Brain microvascular endothelial cell (primary cell): ENCODE results near the gene SLC35G2.
A peak's percentile ranks its signal among the peaks of the same experiment; 100 is the strongest.
"Not testable (repeated sequence)": the region's sequence is repeated elsewhere in the genome, so short reads cannot be mapped to it uniquely, and the experiment has no call there.

ENCODE experiments used
- DNase-seq: peaks from one replicate; pipeline ENCODE4 v3.0.0-alpha.2; 2020
- H3K27ac ChIP-seq: fragments of 250-450 bp; sonication (Bioruptor Pico); 2 replicates; pipeline ENCODE4 v1.5.1; 2020; ENCODE audit warnings: mild to moderate bottlenecking, moderate library complexity
- H3K27me3 ChIP-seq: fragments of 250-450 bp; sonication (Bioruptor Pico); replicated peaks from 2 replicates; pipeline ENCODE4 v1.5.1; 2020; ENCODE audit warnings: mild to moderate bottlenecking
- H3K36me3 ChIP-seq: fragments of 250-450 bp; sonication (Bioruptor Pico); replicated peaks from 2 replicates; pipeline ENCODE4 v1.5.1; 2020; ENCODE audit warnings: mild to moderate bottlenecking
- H3K4me3 ChIP-seq: 2 replicates; pipeline ENCODE4 v1.5.1; 2011; ENCODE audit warnings: low read depth, mild to moderate bottlenecking, control low read depth, low read length, moderate library complexity
- CTCF ChIP-seq: IDR thresholded peaks from 2 replicates; pipeline ENCODE4 v1.5.1; 2011; ENCODE audit warnings: low read depth, mild to moderate bottlenecking, moderate library complexity, low read length, control low read depth, inconsistent platforms; ENCODE audit errors: missing control alignments
- in situ Hi-C: cut with HindIII; loops from 2 replicates; pipeline ENCODE4 v1.10.0; 2017; ENCODE audit warnings: low sequenced_read_pairs, low pct_ligation_motif_present

SLC35G2 gene

GRCh38 chr3:136883967-136884720 lies 65.2 kb downstream of the SLC35G2 start:
- Histone ChIP-seq H3K4me3 (no peak overlapping the region), H3K36me3 (no peaks in the 10 kb centered on the region), H3K27me3 (no peaks in the 10 kb centered on the region), H3K27ac (no peak overlapping the region)
- DNase-seq: no peak
- no peak for TF ChIP-seq CTCF
- in situ Hi-C loops: no loop called here

DNA sequence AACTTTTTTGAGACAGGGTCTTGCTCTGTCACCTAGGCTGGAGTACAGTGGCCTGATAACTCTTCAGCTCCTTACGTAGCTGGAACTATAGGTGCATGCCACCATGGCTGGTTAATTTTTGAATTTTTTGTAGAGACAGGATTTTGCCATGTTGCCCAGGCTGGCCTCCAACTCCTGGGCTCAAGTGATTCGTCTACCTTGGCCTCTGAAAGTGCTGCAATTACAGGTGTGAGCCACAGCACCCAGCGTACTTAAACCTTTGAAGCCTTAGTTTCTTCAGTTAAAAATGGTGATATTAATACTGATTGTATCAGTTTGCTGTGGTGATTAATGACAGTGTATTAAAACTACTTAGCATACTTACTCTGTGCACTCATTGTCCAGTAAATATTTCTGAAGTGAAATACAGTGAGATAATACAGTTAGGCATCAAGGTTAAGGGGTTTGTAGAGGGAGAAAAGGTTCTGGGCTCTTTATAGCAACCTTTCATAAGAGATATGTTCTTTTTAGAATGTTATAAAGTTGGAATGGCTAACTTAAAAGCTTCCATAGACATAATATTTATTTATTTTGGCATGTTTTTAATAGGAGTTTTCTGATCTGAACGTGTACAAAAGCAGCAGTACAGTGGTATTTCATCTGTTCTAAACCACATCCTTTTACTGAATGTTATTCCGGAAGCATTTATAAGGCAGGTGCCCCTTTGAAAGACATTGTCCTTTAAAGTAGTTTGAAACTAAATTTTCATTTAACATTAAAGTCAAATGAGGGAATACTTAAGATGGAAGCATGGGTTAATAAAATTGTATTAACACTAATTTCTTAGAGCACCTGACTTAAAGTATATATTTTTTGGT lies 66.7 kb downstream of the SLC35G2 start:
- H3K27ac ChIP-seq: no peak overlapping the region
- no peak overlapping the region for H3K4me3 ChIP-seq
- DNase-seq: no peak
- no peak for TF ChIP-seq CTCF
- no peaks in the 10 kb centered on the region for H3K36me3 ChIP-seq
- in situ Hi-C loops: no loop called here
- no peaks in the 10 kb centered on the region for H3K27me3 ChIP-seq

GRCh38 chr3:136889947-136890346 lies 71.0 kb downstream of the SLC35G2 start:
- H3K4me3 ChIP-seq: no peak overlapping the region
- in situ Hi-C loops: no loop called here
- no peak for TF ChIP-seq CTCF

DNA sequence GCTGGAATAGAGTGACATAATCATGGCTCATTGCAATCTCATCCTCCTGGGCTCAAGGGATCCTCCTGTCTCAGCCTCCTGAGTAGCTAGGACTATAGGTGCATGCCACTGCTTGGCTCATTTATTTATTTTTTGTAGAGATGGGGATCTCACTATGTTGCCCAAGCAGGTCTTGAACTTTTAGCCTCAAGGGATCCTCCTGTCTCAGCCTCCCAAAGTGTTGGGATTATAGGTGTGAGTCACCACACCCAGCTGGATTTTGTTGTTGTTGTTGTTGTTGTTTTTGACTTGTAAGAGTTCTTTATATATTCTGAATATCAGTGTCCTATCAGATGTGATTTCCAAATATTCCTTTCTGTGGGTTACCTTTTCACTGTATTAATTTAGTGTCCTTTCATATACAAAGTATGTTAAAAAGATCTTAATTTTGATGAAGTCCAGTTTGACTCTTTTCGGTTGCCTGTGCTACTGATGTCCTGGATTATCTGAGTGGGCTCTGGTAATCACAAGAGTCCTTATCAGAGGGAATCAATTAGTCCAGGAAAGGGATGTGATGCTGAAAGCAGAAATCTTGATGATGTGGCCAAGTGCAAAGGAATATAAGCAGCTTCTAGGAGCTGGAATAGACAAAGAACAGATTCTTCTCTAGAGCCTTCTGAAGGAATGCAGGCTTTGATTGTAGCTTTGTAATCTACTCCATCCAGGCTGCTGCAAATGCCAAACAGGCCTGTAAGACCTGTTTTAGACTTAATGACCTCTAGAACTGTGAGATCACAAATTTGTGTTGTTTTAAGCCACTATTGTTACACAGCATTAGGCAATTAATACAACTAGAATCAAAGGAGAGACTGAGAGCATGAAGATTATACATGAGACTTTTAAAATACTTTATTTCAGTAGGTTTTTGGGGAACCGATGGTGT lies 73.3 kb downstream of the SLC35G2 start:
- no peak overlapping the region for H3K27ac ChIP-seq
- no peak for TF ChIP-seq CTCF
- no peaks in the 10 kb centered on the region for H3K36me3 ChIP-seq
- DNase-seq: no peak
- H3K4me3 ChIP-seq: no peak overlapping the region
- no peaks in the 10 kb centered on the region for H3K27me3 ChIP-seq
- in situ Hi-C loops: no loop called here

More at GRCh38 chr3:136889947-136890346, 71.0 kb downstream of the SLC35G2 start:
- no peak overlapping the region for H3K27ac ChIP-seq
- no peaks in the 10 kb centered on the region for H3K36me3 ChIP-seq
- H3K27me3 ChIP-seq: no peaks in the 10 kb centered on the region
- no peak for DNase-seq

DNA sequence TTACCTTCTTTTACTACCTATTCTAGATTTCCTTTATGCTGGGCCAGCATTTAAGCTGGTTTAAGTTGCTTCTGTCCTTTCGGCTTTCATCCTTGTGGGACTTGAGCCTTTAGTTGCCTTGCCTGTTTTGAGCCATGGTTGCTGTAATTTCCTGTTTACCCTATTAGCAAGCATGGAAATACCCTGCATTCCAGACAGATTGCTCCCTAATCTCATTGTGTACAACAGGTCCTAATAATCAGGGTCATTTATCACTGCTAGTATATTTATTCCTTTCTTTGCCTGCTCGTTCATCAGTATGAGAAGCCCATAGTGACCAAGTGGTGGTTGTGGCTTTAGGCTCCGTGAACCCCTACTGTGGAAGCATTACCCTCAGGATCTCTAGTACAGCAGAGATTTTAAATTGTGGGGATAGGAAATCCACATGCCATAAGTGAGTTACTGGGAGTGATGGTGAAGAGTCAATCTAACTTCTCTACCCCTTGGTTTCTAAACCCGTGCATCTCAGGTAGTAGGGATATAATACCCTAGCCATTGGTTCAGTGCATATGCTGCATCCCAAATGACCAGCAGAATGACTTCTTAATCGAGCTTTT lies 75.0 kb downstream of the SLC35G2 start:
- DNase-seq: peak; percentile 16
- in situ Hi-C loops: no loop called here
- Histone ChIP-seq H3K36me3 (no peaks in the 10 kb centered on the region), H3K27ac (no peak overlapping the region), H3K27me3 (no peaks in the 10 kb centered on the region), H3K4me3 (no peak overlapping the region)
- no peak for TF ChIP-seq CTCF

GRCh38 chr3:136897171-136897570 lies 78.2 kb downstream of the SLC35G2 start:
- H3K4me3 ChIP-seq, DNase-seq, H3K36me3 ChIP-seq, H3K27me3 ChIP-seq, in situ Hi-C loops, H3K27ac ChIP-seq: not testable (repeated sequence)
